Urinary bladder (tissue), 4 donors: ENCODE measurements around the gene UNC13B. TPM values are rescaled to one million over a fixed set of nuclear protein-coding genes. Genes with fewer than 3 reads are reported as not detected.

Experiments
- DNase-seq: peaks from one replicate; pipeline ENCODE4 v3.0.0-alpha.2; 2015; ENCODE audit errors: extremely low spot score
- H3K27ac ChIP-seq: one replicate; pipeline ENCODE4 v1.5.1; 2013; ENCODE audit warnings: low read depth, mild to moderate bottlenecking, moderate library complexity
- H3K36me3 ChIP-seq: one replicate; pipeline ENCODE4 v1.6.1; 2013; ENCODE audit warnings: mild to moderate bottlenecking, moderate library complexity; ENCODE audit not compliant: insufficient read depth
- H3K4me1 ChIP-seq: one replicate; pipeline ENCODE4 v1.6.1; 2013; ENCODE audit warnings: mild to moderate bottlenecking, moderate library complexity; ENCODE audit not compliant: insufficient read depth
- H3K4me3 ChIP-seq: one replicate; pipeline ENCODE4 v1.5.1; 2013; ENCODE audit warnings: low read depth, low read length
- WGBS: extraction: QIAGEN DNeasy Blood & Tissue Kit; methylation state at CpG from one replicate; pipeline ENCODE4 v1.1.7; 2013; 5-methylcytosine and 5-hydroxymethylcytosine counted together
- polyA plus RNA-seq: library from polyadenylated mRNA; stranded (reverse); fragments of 200-250 nt; gene quantifications from one replicate; pipeline ENCODE4 v1.2.3, GENCODE V29; 2013
- total RNA-seq: library from RNA; depleted of rRNA; stranded (reverse); fragments of >200 nt; gene quantifications from one replicate; pipeline ENCODE4 v1.2.3, GENCODE V29; 2014
- donor health status: healthy with polysubstance abuse.
- donor health status: healthy.

Gene UNC13B
- total and polyA plus RNA-seq, 2 donors: 11.3 to 11.8 TPM

DNA sequence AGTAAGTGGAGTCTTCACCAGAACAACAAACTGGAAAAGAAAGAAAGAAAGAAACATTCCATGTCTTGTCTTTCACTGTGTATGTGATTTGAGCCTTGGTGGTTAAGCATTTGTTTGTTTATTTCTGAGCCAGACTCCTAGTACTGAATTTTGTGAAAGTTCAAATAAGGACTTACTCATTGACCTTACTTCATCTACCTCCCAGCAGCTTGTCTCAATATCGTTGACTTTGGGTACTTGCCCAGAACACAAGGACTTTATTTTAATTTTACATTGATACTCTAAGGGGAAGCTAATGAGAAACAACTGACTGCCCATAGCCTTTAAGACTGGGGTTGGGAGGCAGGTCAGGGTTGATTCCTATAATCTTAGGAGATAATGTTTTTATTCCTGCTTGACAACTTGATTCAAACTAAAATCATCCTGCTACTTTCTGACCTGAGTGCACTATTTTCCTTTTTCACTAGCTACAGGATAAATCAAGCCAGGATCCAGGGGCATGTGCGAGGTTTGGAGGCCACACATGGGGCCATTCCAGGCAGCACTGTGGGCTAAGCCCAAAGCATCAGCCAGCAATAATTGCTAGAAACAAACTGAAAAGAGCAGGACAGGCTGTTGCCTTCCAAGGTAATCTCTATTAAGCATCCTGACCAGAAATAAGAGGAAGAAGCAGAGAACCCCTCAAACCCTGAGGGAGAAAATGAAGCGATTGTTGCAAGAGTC is 189.2 kb downstream of the UNC13B start:
- DNase-seq: no peak
- 67% methylated on average over 3 of the region's 3 CpGs for WGBS
- Histone ChIP-seq H3K4me3 (no peak overlapping the region), H3K4me1 (no peaks in the 10 kb centered on the region), H3K36me3 (peaks cover 2% of the 10 kb centered on the region), H3K27ac (no peak overlapping the region)

DNA sequence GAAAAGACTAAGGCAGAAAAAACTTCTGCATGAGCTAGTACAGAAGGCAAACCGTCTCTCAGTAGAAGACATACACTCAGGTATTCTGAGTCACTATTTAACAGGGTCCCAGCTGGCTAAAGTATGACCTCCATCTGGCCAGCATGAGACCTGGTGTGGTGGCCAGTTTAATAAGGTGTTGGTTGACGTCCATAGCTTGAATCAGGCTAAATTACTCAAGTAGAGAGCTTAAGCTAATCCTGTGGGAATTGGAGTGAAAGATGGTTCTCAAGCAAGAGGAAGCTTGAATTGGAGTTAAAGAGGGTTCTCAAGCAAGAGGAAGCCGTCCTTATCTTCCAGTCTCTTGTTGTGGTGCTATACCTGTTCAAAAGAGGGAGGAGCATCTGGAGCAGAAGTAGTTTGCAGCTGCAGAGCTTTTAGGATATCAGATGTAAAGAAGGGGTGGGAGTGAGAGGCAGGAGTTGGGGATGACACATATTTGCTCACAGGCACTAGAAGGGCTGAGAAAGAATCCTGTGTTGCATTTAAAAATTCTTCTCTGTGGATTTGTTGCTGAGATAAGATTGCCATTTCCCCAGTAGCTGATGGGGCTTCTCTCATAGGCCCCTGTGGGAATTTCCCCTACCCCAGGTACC is 192.0 kb downstream of the UNC13B start:
- Histone ChIP-seq H3K4me1 (no peaks in the 10 kb centered on the region), H3K4me3 (no peak overlapping the region), H3K27ac (no peak overlapping the region), H3K36me3 (peaks cover 2% of the 10 kb centered on the region)
- DNase-seq: no peak
- WGBS: 65% methylated on average over 3 of the region's 3 CpGs

DNA sequence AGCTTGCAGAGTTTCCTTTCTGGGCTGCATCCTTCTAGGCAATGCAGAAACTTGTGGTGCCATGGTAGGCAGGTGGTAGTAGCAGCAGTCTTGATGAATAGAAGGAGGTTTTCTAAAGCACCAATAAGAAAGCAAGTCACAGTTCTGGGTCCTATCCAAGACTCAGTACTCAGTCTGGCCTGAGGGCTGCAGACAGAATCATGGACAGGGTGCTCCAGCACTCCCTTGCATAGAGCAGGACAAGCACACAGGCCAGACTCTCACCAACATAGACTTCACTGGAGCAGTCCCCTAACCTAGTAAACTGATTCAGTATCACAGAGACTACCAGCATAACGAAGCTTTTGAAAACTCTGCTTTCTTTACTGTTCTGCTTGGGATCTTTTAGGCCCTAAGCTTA is 194.1 kb downstream of the UNC13B start:
- no peak for DNase-seq
- Histone ChIP-seq H3K27ac (no peak overlapping the region), H3K4me1 (no peaks in the 10 kb centered on the region), H3K36me3 (peaks cover 2% of the 10 kb centered on the region), H3K4me3 (no peak overlapping the region)
- WGBS: 89% methylated on average over 1 of the region's 1 CpG

GRCh38 chr9:35357116-35357515 is 195.3 kb downstream of the UNC13B start:
- Histone ChIP-seq H3K27ac (no peak overlapping the region), H3K4me1 (no peaks in the 10 kb centered on the region), H3K36me3 (peaks cover 2% of the 10 kb centered on the region), H3K4me3 (no peak overlapping the region)
- no peak for DNase-seq
- 82% methylated on average over 2 of the region's 2 CpGs for WGBS

DNA sequence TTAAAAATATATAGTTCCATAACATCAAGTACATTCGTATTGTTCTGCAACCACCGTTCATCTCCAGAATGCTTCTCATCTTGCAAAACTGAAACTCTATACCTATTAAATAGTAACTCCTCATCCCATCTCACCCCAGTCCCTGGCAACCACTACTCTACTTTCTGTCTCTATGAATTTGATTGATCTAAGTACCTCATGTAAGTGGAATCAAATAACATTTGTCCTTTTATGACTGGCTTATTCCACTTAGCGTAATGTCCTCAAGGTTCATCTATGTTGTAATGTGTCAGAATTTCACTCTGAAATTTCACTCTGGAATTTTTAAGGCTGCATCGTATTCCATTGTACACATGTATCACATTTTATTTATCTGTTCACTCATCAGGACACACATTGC is 196.0 kb downstream of the UNC13B start:
- Histone ChIP-seq H3K4me1 (no peaks in the 10 kb centered on the region), H3K4me3 (no peak overlapping the region), H3K36me3 (peaks cover 2% of the 10 kb centered on the region), H3K27ac (no peak overlapping the region)
- 93% methylated on average over 4 of the region's 4 CpGs for WGBS
- no peak for DNase-seq

- no peak overlapping the region for H3K4me3 ChIP-seq
- no peaks in the 10 kb centered on the region for H3K36me3 ChIP-seq
- WGBS: 66% methylated on average over 3 of the region's 3 CpGs
- H3K4me1 ChIP-seq: no peaks in the 10 kb centered on the region
- no peak overlapping the region for H3K27ac ChIP-seq
- no peak for DNase-seq
Observed at GRCh38 chr9:35364817-35365585, 203.2 kb downstream of the UNC13B start.

DNA sequence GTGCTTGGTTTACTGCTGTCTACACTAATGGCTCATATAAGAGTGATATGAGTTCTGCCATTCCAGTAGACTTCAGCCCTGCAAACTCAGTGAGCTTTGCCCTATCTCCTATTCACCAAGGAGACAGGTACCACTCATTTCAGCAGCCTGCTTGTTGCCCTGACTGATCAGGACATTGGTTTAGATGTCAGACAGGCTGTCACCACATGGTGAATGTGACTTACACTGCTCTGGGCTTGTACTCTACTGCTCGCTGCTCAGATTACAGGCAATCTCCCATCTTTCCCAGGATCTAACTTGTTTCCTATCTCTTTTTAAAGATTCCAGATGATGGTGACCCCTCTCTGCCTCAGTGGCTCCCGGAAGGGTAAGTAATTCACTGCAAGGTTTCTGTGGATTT is 204.8 kb downstream of the UNC13B start:
- Histone ChIP-seq H3K4me1 (no peaks in the 10 kb centered on the region), H3K27ac (no peak overlapping the region), H3K36me3 (no peaks in the 10 kb centered on the region)

GRCh38 chr9:35367451-35367850 is 205.6 kb downstream of the UNC13B start:
- Histone ChIP-seq H3K27ac (no peak overlapping the region), H3K4me1 (no peaks in the 10 kb centered on the region), H3K4me3 (no peak overlapping the region), H3K36me3 (no peaks in the 10 kb centered on the region)
- 50% methylated on average over 2 of the region's 2 CpGs for WGBS
- no peak for DNase-seq

More for the DNA sequence above, 204.8 kb downstream of the UNC13B start:
- 92% methylated on average over 2 of the region's 2 CpGs for WGBS
- DNase-seq: no peak
- no peak overlapping the region for H3K4me3 ChIP-seq

- 91% methylated on average over 5 of the region's 5 CpGs for WGBS
- Histone ChIP-seq H3K4me3 (no peak overlapping the region), H3K36me3 (no peaks in the 10 kb centered on the region), H3K27ac (no peak overlapping the region), H3K4me1 (no peaks in the 10 kb centered on the region)
- no peak for DNase-seq
Observed at GRCh38 chr9:35370241-35370640, 208.4 kb downstream of the UNC13B start.

DNA sequence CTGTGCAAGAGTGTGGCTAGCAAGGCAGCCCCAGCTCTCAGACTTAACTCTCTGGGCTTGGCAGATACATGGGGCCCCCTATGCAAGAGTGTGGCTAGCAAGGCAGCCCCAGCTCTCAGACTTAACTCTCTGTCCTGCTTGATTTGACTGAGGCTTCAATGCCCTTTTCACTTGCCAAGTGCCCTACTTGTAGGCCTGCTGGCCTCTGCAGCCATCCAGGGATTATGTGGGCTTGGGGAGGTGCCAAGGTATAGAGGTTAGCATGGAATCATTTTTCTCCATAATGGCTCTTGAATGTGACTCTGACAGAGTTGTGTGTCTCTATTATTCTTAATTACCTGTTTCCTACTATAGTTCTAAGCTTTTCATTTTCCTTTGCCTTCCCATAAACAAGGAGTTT is 212.6 kb downstream of the UNC13B start:
- H3K27ac ChIP-seq: no peak overlapping the region
- no peak overlapping the region for H3K4me3 ChIP-seq
- DNase-seq: no peak
- H3K4me1 ChIP-seq: no peaks in the 10 kb centered on the region
- no peaks in the 10 kb centered on the region for H3K36me3 ChIP-seq

GRCh38 chr9:35374910-35375309 is 213.1 kb downstream of the UNC13B start:
- Histone ChIP-seq H3K36me3 (no peaks in the 10 kb centered on the region), H3K4me3 (no peak overlapping the region), H3K27ac (no peak overlapping the region), H3K4me1 (no peaks in the 10 kb centered on the region)
- DNase-seq: no peak
- WGBS: 96% methylated on average over 5 of the region's 5 CpGs

GRCh38 chr9:35380039-35380438 is 218.2 kb downstream of the UNC13B start:
- WGBS: 85% methylated on average over 4 of the region's 4 CpGs
- H3K4me3 ChIP-seq: no peak overlapping the region
- DNase-seq: no peak
- H3K4me1 ChIP-seq: no peaks in the 10 kb centered on the region
- H3K36me3 ChIP-seq: no peaks in the 10 kb centered on the region
- H3K27ac ChIP-seq: no peak overlapping the region

DNA sequence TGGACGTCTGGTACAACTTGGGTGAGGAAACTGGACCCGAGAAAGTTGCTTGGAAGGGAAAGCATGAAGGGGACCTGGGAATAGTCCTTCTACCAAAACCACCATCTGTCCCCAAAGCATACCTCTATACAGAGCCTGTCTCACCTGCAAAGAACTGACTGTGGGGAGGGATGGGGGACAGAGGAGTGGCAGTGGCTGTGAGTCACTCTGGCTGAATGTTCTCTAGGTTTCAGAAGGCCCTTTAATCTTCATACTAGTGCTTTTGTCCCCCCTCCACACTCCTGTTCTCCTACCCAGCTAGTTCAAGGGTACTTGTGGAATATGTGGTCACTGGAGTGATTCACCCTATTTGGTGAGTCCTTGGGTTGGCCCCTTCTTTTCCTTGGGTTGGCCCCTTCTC is 218.8 kb downstream of the UNC13B start:
- H3K4me1 ChIP-seq: no peaks in the 10 kb centered on the region
- 95% methylated on average over 2 of the region's 2 CpGs for WGBS
- no peak overlapping the region for H3K27ac ChIP-seq
- H3K4me3 ChIP-seq: no peak overlapping the region
- no peak for DNase-seq
- H3K36me3 ChIP-seq: no peaks in the 10 kb centered on the region

GRCh38 chr9:35385042-35385441 is 223.2 kb downstream of the UNC13B start:
- WGBS: 54% methylated on average over 2 of the region's 2 CpGs
- Histone ChIP-seq H3K4me3 (no peak overlapping the region), H3K4me1 (no peaks in the 10 kb centered on the region)

More at GRCh38 chr9:35385042-35385441, 223.2 kb downstream of the UNC13B start:
- no peak overlapping the region for H3K27ac ChIP-seq
- DNase-seq: no peak
- H3K36me3 ChIP-seq: no peaks in the 10 kb centered on the region
